Measurements from ENCODE around the gene ODAD4.
"Not testable (repeated sequence)": the region's sequence is repeated elsewhere in the genome, so short reads cannot be mapped to it uniquely, and the experiment has no call there.

ODAD4 gene

DNA sequence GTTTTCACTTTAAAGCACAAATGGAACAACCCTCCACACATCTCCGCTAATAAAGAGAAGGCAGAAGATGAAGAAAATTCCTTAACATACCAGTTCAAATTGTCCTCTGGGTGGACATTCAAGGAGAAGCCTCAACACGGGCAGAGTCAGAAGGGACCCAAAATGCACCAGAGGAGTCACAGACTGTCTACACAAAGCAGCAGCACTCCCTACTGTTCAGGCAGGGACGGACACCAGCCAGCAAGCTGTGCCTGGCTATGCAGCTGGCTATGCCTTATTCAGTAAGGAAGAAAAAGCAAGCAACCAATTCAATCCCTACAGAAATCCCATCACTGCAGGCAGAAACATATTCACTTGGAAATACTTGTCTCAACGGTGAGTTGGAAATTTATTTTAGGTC lies 78.8 kb downstream of the ODAD4 start:
- no peak for DNase-seq (ENCODE audit: low spot score)
- TF ChIP-seq, protein P1, sequence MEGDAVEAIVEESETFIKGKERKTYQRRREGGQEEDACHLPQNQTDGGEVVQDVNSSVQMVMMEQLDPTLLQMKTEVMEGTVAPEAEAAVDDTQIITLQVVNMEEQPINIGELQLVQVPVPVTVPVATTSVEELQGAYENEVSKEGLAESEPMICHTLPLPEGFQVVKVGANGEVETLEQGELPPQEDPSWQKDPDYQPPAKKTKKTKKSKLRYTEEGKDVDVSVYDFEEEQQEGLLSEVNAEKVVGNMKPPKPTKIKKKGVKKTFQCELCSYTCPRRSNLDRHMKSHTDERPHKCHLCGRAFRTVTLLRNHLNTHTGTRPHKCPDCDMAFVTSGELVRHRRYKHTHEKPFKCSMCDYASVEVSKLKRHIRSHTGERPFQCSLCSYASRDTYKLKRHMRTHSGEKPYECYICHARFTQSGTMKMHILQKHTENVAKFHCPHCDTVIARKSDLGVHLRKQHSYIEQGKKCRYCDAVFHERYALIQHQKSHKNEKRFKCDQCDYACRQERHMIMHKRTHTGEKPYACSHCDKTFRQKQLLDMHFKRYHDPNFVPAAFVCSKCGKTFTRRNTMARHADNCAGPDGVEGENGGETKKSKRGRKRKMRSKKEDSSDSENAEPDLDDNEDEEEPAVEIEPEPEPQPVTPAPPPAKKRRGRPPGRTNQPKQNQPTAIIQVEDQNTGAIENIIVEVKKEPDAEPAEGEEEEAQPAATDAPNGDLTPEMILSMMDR (IDR thresholded peaks at IDR 0.05; ENCODE audit: extremely low read depth, missing control alignments), result no peak

DNA sequence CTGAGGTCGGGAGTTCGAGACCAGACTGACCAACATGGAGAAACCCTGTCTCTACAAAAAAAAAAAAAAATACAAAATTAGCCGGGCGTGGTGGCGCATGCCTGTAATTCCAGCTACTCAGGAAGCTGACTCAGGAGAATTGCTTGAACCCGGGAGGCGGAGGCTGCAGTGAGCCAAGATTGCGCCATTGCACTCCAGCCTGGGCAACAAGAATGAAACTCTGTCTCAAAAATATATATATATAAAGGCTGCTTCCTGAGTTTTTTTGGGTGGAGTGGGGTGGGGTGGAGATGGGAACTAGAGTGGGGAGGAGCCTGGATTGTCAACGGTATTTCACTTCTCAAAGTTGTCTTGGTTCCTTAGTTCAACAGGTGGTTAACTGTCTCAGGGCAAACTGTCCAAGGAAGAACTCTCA lies 79.9 kb downstream of the ODAD4 start:
- not testable (repeated sequence) for DNase-seq (ENCODE audit: low spot score)

DNA sequence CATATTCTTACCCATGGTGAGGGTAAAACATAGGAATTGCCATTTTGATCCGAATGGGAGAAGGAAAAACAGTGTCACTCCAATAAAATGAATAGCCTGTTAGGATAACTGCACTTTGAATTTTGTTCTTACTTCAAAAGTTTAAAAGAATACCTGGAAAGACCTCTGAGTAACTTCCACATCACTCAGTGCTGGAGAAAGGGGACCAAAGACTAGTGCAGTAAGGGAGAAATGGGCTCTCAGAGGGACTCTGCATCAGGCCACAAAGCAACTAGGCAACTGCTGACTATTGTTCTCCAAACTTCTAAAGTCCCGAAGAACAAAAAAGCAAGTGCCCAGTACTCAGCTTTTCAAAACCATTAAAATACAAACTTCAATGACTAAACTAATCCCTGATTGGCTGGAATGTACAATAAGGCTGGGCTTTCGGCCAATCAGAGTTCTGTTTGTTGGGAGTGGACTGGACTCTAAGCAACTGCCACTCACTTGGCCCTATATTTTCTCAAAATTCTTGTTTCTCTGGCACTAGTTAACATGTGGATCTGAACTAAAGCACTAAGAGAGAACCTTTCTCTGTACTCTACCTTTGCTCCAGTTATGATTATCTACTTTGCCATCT lies 80.6 kb downstream of the ODAD4 start:
- TF ChIP-seq, protein P1 (IDR thresholded peaks at IDR 0.05; ENCODE audit: extremely low read depth, missing control alignments), result no peak

DNA sequence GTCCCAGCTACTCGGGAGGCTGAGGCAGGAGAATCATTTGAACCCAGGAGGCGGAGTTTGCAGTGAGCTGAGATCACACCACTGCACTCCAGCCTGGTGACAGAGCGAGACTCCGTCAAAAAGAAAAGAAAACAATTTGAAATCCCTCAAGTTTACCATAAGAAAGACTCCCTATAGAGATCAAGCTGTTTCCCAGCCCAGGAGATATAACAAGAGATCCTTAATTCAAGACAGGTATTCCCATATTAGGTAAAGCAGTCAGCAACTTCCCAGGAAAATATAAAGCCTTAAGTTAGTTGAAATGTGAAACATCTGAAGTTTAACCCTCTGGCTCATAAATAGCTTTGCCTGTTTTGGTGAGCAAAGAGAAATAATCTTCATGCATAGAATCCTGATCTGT lies 81.9 kb downstream of the ODAD4 start:
- not testable (repeated sequence) for DNase-seq (ENCODE audit: low spot score)

More for the DNA sequence above, 80.6 kb downstream of the ODAD4 start:
- no peak for DNase-seq (ENCODE audit: low spot score)

DNA sequence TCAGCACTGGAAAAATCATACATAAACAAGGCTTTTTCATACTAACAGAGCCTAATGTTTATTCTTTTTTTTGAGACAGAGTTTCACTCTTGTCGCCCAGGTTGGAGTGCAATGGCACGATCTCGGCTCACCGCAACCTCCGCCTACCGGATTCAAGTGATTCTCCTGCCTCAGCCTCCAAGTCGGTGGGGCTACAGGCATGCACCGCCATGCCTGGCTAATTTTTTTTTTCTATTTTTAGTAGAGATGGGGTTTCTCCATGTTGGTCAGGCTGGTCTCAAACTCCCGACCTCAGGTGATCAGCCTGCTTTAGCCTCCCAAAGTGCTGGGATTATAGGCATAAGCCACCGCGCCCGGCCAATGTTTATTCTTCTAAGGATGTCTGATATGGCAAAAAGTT lies 83.3 kb downstream of the ODAD4 start:
- not testable (repeated sequence) for DNase-seq (ENCODE audit: low spot score)

Data from GM20000 (cell line).